T-helper 2 cell treated with Interferon-gamma antibody and Interleukin-4, amounts not matched to agents 5 μg/mL and 100 μg/mL, for 36 hours (primary cell): ENCODE results near the gene MLST8.
"Not testable (repeated sequence)": the region's sequence is repeated elsewhere in the genome, so short reads cannot be mapped to it uniquely, and the experiment has no call there.

ENCODE experiments used
- DNase-seq: peaks from one replicate; pipeline ENCODE4 v3.0.0; 2021; ENCODE audit warnings: low spot score
- H3K27ac Mint-ChIP-seq: one replicate; pipeline ENCODE4 v1.8.0; 2021; ENCODE audit warnings: mild to moderate bottlenecking, mixed read lengths
- H3K27me3 Mint-ChIP-seq: one replicate; pipeline ENCODE4 v1.8.0; 2021; ENCODE audit warnings: low read depth, mixed read lengths
- H3K36me3 Mint-ChIP-seq: one replicate; pipeline ENCODE4 v1.8.0; 2021; ENCODE audit warnings: low read depth, mixed read lengths
- H3K4me1 Mint-ChIP-seq: one replicate; pipeline ENCODE4 v1.8.0; 2021; ENCODE audit warnings: low read depth, mixed read lengths
- H3K4me3 Mint-ChIP-seq: one replicate; pipeline ENCODE4 v1.8.0; 2022; ENCODE audit warnings: mild to moderate bottlenecking, moderate library complexity, mixed read lengths
- H3K9me3 Mint-ChIP-seq: one replicate; pipeline ENCODE4 v1.8.0; 2021; ENCODE audit warnings: mixed read lengths

The MLST8 gene

GRCh38 chr16:2257726-2258125 lies 52.5 kb downstream of the MLST8 start:
- Mint-ChIP-seq H3K27ac (no peak overlapping the region), H3K36me3 (peaks cover 70% of the 10 kb centered on the region), H3K4me1 (peaks cover 2% of the 10 kb centered on the region), H3K4me3 (no peak overlapping the region), H3K9me3 (no peaks in the 10 kb centered on the region), H3K27me3 (no peaks in the 10 kb centered on the region)
- no peak for DNase-seq

GRCh38 chr16:2258530-2258929 lies 53.3 kb downstream of the MLST8 start:
- H3K4me1 Mint-ChIP-seq, DNase-seq, H3K27ac Mint-ChIP-seq, H3K27me3 Mint-ChIP-seq, H3K9me3 Mint-ChIP-seq, H3K4me3 Mint-ChIP-seq: not testable (repeated sequence)
- H3K36me3 Mint-ChIP-seq: peaks cover 70% of the 10 kb centered on the region
